Thymus (tissue), 14 donors: ENCODE measurements around the gene HNRNPR. TPM values are rescaled to one million over a fixed set of nuclear protein-coding genes. Genes with fewer than 3 reads are reported as not detected.
A peak's percentile ranks its signal among the peaks of the same experiment; 100 is the strongest.

Source experiments
- DNase-seq, 9 donors: peaks; one replicate each; pipeline ENCODE4 v3.0.0-alpha.2; 2013; ENCODE audit warnings: low spot score in 9 of 9, low read depth in 6 of 9, missing footprints in 1 of 9
- H3K27ac ChIP-seq, 2 donors: one replicate each; pipeline ENCODE4 v1.5.1; 2013; ENCODE audit warnings: control low read depth in 1 of 2, low read depth in 1 of 2, low read length in 1 of 2, mild to moderate bottlenecking in 1 of 2, moderate library complexity in 1 of 2
- H3K27me3 ChIP-seq, 2 donors: one replicate each; pipeline ENCODE4 v1.5.1; 2013; ENCODE audit warnings: low read length in 1 of 2; ENCODE audit not compliant: control insufficient read depth in 2 of 2, insufficient read depth in 1 of 2
- H3K36me3 ChIP-seq, 2 donors: one replicate each; pipeline ENCODE4 v1.5.1; 2013; ENCODE audit warnings: low read length in 1 of 2, mild to moderate bottlenecking in 1 of 2, moderate library complexity in 1 of 2; ENCODE audit not compliant: control insufficient read depth in 2 of 2, insufficient read depth in 2 of 2
- H3K4me1 ChIP-seq, 2 donors: one replicate each; pipeline ENCODE4 v1.5.1; 2013; ENCODE audit warnings: low read length in 2 of 2; ENCODE audit not compliant: control insufficient read depth in 2 of 2, insufficient read depth in 2 of 2
- H3K4me3 ChIP-seq, 2 donors: one replicate each; pipeline ENCODE4 v1.5.1; 2013; ENCODE audit warnings: low read length in 2 of 2, control low read depth in 1 of 2, mild to moderate bottlenecking in 1 of 2
- H3K9me3 ChIP-seq, 2 donors: one replicate each; pipeline ENCODE4 v1.5.1; 2013; ENCODE audit warnings: low read length in 1 of 2, mild to moderate bottlenecking in 1 of 2; ENCODE audit not compliant: control insufficient read depth in 2 of 2, insufficient read depth in 1 of 2
- WGBS: extraction: QIAGEN DNeasy Blood & Tissue Kit; methylation state at CpG from one replicate; pipeline ENCODE4 v1.1.7; 2013; 5-methylcytosine and 5-hydroxymethylcytosine counted together
- long read RNA-seq, 10 donors: transcript quantifications; one replicate each; lab custom pipeline, GENCODE V29; 2026
- polyA plus RNA-seq: library from polyadenylated mRNA; stranded (reverse); fragments of 200-250 nt; gene quantifications from one replicate; pipeline ENCODE4 v1.2.3, GENCODE V29; 2013
- total RNA-seq: library from RNA; stranded (reverse); fragments of 120-200 nt; gene quantifications from one replicate; pipeline ENCODE4 v1.2.4, GENCODE V29; 2013
- donor health status: healthy.

Gene HNRNPR
- 168 TPM for total RNA-seq
- polyA plus RNA-seq, result 119 TPM
- long read RNA-seq, donor 1, full-length matches to known transcripts, result 6 of 6 reads
- long read RNA-seq, donor 1, partial matches to known transcripts, result 0 of 6 reads
- long read RNA-seq, donor 1, other reads (novel, unspliced or antisense), result 0 of 6 reads
- long read RNA-seq, donor 2, full-length matches to known transcripts, result 57 of 155 reads
- long read RNA-seq, donor 2, partial matches to known transcripts, result 24 of 155 reads
- long read RNA-seq, donor 2, other reads (novel, unspliced or antisense), result 74 of 155 reads
- long read RNA-seq, donor 3, full-length matches to known transcripts, result 47 of 518 reads
- long read RNA-seq, donor 3, partial matches to known transcripts, result 420 of 518 reads
- long read RNA-seq, donor 3, other reads (novel, unspliced or antisense), result 51 of 518 reads
- long read RNA-seq, donor 4, partial matches to known transcripts, result 0 of 23 reads
- long read RNA-seq, donor 4, other reads (novel, unspliced or antisense), result 14 of 23 reads
- long read RNA-seq, donor 5, full-length matches to known transcripts, result 37 of 587 reads
- long read RNA-seq, donor 5, partial matches to known transcripts, result 507 of 587 reads
- long read RNA-seq, donor 5, other reads (novel, unspliced or antisense), result 43 of 587 reads
- long read RNA-seq, donor 6, full-length matches to known transcripts, result 23 of 63 reads
- long read RNA-seq, donor 6, partial matches to known transcripts, result 5 of 63 reads
- long read RNA-seq, donor 6, other reads (novel, unspliced or antisense), result 35 of 63 reads
- long read RNA-seq, donor 7, full-length matches to known transcripts, result 29 of 83 reads
- long read RNA-seq, donor 7, partial matches to known transcripts, result 7 of 83 reads
- long read RNA-seq, donor 7, other reads (novel, unspliced or antisense), result 47 of 83 reads
- long read RNA-seq, donor 8, full-length matches to known transcripts, result 8 of 14 reads
- long read RNA-seq, donor 8, partial matches to known transcripts, result 0 of 14 reads
- long read RNA-seq, donor 8, other reads (novel, unspliced or antisense), result 6 of 14 reads
- long read RNA-seq, donor 9, full-length matches to known transcripts, result 16 of 172 reads
- long read RNA-seq, donor 9, partial matches to known transcripts, result 137 of 172 reads
- long read RNA-seq, donor 9, other reads (novel, unspliced or antisense), result 19 of 172 reads
- long read RNA-seq, donor 10, full-length matches to known transcripts, result 19 of 61 reads
- long read RNA-seq, donor 10, partial matches to known transcripts, result 26 of 61 reads
- long read RNA-seq, donor 10, other reads (novel, unspliced or antisense), result 16 of 61 reads

DNA sequence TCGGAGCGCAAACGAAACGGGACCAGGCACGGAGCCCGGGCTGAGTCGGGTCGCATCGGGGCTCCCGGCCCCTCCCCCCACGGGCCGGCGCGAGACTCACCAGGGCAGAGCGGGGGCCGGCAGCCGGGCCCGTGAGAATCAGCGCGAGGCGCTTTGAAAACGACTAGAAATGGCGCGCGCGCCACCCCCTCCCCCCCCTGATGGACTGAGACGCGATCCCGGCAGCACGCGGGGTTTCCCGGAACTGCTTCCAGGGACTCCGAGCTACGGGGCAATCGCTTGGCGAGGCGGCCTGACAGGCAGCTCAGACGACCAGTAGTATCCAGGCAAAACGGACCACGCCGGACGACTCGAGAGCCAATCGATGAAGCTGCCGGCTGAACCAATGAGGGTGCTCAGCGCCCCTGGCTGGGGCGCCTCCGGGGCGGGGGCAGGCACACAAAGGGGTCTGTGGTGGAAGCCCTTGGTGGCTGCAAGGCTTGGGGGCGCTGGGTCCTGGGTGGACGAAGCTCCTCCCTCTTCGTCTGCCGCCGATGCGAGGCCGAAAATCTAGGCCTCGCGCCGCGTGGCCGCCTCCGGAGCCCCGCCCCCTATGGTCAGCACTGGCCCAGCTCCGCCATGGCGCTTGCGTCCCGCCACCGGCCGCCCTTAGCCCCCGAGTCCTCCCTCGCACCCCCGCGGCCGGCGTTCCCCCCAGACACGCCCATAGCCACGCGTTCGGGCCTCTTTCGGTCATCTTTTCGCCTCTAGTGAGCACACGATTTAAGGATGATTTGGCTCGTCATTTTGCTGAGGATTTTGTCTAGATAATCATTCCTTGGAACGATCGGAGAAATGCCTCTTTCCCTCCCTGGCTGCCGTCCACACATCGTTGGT is at the start of gene HNRNPR:
Gene HNRNPR (minus strand): TSS at position 174 of the 876 bp plus-strand sequence. CDS start 3,276 bp downstream, outside the sequence.
- peak within 1 kb of the TSS; percentile 77 to 83 for H3K4me3 ChIP-seq
- H3K4me1 ChIP-seq, result peaks cover 7% of the 10 kb centered on the region in 2 donors
- H3K27me3 ChIP-seq, result no peaks in the 10 kb centered on the region
- under 1% methylated on average over 87 of the region's 87 CpGs for whole genome bisulfite sequencing
- H3K9me3 ChIP-seq, result no peaks in the 10 kb centered on the region
- DNase-seq, result peak; percentile 98 to 100 (median 99)
- peak within 1 kb of the TSS; percentile 78 to 96 for H3K27ac ChIP-seq
- H3K36me3 ChIP-seq, result peaks cover 0 to 4% of the 10 kb centered on the region in 2 donors

DNA sequence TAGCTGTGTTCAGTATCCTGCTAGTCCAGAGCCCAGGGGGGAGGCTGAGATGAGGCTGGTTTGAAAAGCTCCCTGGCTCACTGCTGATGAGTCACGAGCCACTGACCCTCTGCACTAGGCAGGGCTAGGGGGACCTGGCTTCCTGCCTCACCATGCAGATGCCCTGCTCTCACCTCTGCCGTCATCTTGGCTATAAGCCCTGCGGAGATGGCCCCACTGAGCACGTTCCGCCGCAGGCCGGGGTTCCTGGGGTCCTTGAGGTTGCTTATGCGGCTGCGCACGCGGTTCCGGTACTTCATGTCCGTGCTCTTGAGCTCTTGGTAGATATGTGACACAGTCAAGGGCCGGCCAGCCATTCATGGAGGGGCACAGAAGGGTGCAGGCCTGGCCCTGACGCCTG is 49.6 kb upstream of the HNRNPR start:
- WGBS, result 97% methylated on average over 15 of the region's 15 CpGs
- Histone ChIP-seq H3K36me3 (no peaks in the 10 kb centered on the region), H3K27me3 (peaks cover 0 to 5% of the 10 kb centered on the region in 2 donors), H3K9me3 (no peaks in the 10 kb centered on the region), H3K4me1 (no peaks in the 10 kb centered on the region), H3K4me3 (no peak overlapping the region), H3K27ac (no peak overlapping the region)
- DNase-seq, result no peak

- no peak for DNase-seq
- H3K4me1 ChIP-seq, result no peaks in the 10 kb centered on the region
- H3K27me3 ChIP-seq, result peaks cover 0 to 3% of the 10 kb centered on the region in 2 donors
- no peaks in the 10 kb centered on the region for H3K9me3 ChIP-seq
- H3K4me3 ChIP-seq, result no peak overlapping the region
- WGBS, result 90% methylated on average over 2 of the region's 2 CpGs
- no peak overlapping the region for H3K27ac ChIP-seq
- no peaks in the 10 kb centered on the region for H3K36me3 ChIP-seq
Observed at GRCh38 chr1:23392125-23392855, 48.2 kb upstream of the HNRNPR start.

DNA sequence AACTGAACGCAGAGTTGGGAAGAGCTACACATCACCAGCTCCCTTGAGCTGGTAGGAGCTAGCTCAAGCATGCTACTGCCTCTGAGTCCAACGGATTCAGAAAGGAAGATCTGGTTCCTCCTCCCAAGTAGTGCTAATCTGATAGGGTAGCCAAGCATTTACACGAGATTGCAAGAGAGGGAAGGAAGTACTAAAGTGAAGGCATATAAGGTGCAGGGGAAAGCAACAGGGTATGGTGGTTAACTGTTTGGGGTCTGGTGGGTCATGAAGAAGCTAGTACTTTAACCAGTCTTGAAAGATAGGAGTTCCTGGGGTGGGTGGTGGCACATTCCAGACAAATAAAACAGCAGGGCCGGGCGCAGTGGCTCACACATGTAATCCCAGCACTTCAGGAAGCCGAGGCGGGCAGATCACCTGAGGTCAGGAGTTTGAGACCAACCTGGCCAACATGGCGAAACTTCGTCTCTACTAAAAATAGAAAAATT is 45.8 kb upstream of the HNRNPR start:
- Histone ChIP-seq H3K27me3 (no peaks in the 10 kb centered on the region), H3K9me3 (no peaks in the 10 kb centered on the region), H3K4me3 (no peak overlapping the region), H3K27ac (no peak overlapping the region), H3K4me1 (no peaks in the 10 kb centered on the region), H3K36me3 (no peaks in the 10 kb centered on the region)
- DNase-seq, result no peak
- 67% methylated on average over 9 of the region's 9 CpGs for WGBS

DNA sequence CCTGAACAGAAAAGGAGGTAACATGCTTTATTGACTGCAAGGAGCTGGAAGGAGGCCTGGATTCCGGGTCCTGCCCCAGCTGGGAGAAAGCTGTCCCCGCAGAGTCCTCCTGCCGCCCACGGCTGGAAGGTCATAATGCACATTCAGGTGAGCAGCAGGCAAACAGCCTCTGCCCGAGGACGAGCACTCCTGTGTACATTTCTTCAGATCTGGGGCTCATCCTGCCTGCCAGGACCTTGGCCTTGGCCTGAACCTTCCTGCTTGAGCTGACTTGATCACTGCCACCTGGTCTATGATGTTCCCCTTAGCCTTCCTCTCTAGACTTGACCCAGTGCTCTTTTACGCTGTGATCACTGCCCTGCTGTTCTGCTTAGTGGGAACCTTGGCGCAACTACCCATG is 43.4 kb upstream of the HNRNPR start:
- no peak overlapping the region for H3K4me3 ChIP-seq
- no peaks in the 10 kb centered on the region for H3K27me3 ChIP-seq
- 97% methylated on average over 8 of the region's 8 CpGs for WGBS
- no peaks in the 10 kb centered on the region for H3K9me3 ChIP-seq
- H3K36me3 ChIP-seq, result no peaks in the 10 kb centered on the region
- no peak overlapping the region for H3K27ac ChIP-seq
- peaks cover 0 to 7% of the 10 kb centered on the region in 2 donors for H3K4me1 ChIP-seq
- DNase-seq, result no peak

GRCh38 chr1:23385119-23385621 is 41.1 kb upstream of the HNRNPR start:
- H3K9me3 ChIP-seq, result no peaks in the 10 kb centered on the region
- no peaks in the 10 kb centered on the region for H3K36me3 ChIP-seq
- H3K4me1 ChIP-seq, result peaks cover 0 to 7% of the 10 kb centered on the region in 2 donors
- WGBS, result 94% methylated on average over 14 of the region's 14 CpGs
- no peak for DNase-seq
- no peaks in the 10 kb centered on the region for H3K27me3 ChIP-seq
- H3K4me3 ChIP-seq, result no peak overlapping the region
- H3K27ac ChIP-seq, result no peak overlapping the region

DNA sequence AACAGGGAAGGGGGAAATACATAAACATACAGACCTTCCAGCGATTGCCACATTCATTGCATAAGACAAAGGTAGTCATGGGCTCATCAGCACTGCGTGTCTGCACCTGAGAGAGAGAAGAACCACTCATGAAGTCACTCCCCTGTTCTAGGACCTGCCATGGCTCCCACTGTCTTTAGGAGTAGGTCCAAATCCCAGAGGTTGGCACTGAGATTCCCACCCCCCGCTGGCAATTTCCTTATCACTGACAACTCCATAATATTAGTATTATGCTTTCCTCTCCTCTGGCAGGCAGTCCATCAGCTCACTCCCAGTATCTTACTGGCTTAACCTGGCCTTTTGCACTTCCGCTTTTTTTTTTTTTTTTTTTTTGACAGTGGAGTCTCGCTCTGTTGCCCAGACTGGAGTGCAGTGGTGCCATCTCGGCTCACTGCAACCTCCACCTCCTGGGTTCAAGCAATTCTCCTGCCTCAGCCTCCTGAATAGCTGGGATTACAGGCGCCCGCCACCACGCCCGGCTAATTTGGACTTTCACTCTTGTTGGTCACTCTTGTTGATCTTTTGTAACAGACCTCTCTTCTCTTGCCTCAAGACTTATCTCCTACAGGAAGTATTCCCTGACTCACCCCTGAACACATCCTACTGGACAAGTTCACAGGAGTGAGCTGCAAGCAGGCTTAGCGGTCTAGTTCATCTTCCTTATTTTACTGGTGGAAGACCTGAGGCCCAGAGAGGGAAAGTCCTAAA is 40.4 kb upstream of the HNRNPR start:
- no peak overlapping the region for H3K27ac ChIP-seq
- H3K9me3 ChIP-seq, result no peaks in the 10 kb centered on the region
- H3K4me3 ChIP-seq, result no peak overlapping the region
- no peaks in the 10 kb centered on the region for H3K27me3 ChIP-seq
- peaks cover 0 to 7% of the 10 kb centered on the region in 2 donors for H3K4me1 ChIP-seq
- H3K36me3 ChIP-seq, result no peaks in the 10 kb centered on the region
- 87% methylated on average over 11 of the region's 11 CpGs for WGBS
- no peak for DNase-seq
